HepG2 (cell line): ENCODE measurements around the gene ARL6IP4. TPM values are rescaled to one million over a fixed set of nuclear protein-coding genes. Genes with fewer than 3 reads are reported as not detected.

ENCODE experiments used
- ATAC-seq: fragments of 200-7000 bp; cut with Tn5 transposase; 3 replicates; pipeline ENCODE4 v1.9.1; 2020; ENCODE audit warnings: mild to moderate bottlenecking, moderate library complexity
- BruUV-seq: library from RNA; stranded (reverse); fragments of 400-500 nt; replicated peaks from 2 replicates; lab custom pipeline; 2021; lab: Mats Ljungman, UMichigan
- CTCF ChIA-PET: fragments of 300-600 bp; formaldehyde crosslinking; extraction: SDS; loops from one replicate; lab custom pipeline; 2021; ENCODE audit warnings: low total read pairs, inconsistent platforms, low intra/inter-chr PET ratio; lab: Yijun Ruan, JAX
- POLR2A ChIA-PET: fragments of 350-600 bp; sonication (Branson Sonifier 250); formaldehyde crosslinking; loops from one replicate; lab custom pipeline; 2020; ENCODE audit warnings: antibody characterized with exemption, inconsistent platforms; lab: Yijun Ruan, JAX
- DNase-seq: peaks from one replicate; pipeline ENCODE4 v3.0.0-alpha.2; 2015; ENCODE audit warnings: low spot score
- FAIRE-seq: peaks from 3 replicates; lab custom pipeline; 2011; peaks lifted over from hg19 to GRCh38; lab: Jason Lieb, UNC
- H2AFZ ChIP-seq: one replicate; pipeline ENCODE4 v1.6.1; 2011; ENCODE audit warnings: low read length, inconsistent platforms
- H3K27ac ChIP-seq: fragments of 300-600 bp; 3 replicates; pipeline ENCODE4 v1.8.0; 2011; ENCODE audit warnings: mixed run types, mild to moderate bottlenecking, mixed read lengths, low read length, inconsistent platforms; ENCODE audit not compliant: insufficient read depth; ENCODE audit errors: extremely low read length
- H3K27me3 ChIP-seq, 2 experiments: fragments of 200-600 bp in 1 of 2; 2 replicates in 1 of 2; 3 replicates in 1 of 2; pipeline versions ENCODE4 v1.6.0 to v1.8.0; 2011; ENCODE audit warnings: low read length in 2 of 2, mild to moderate bottlenecking in 2 of 2, moderate library complexity in 2 of 2, inconsistent platforms in 1 of 2; ENCODE audit not compliant: insufficient read depth in 2 of 2, control insufficient read depth in 1 of 2
- H3K36me3 ChIP-seq, 2 experiments: fragments of 200-600 bp in 1 of 2; replicated peaks in 1 of 2; 2 replicates in 1 of 2; 3 replicates in 1 of 2; pipeline versions ENCODE4 v1.5.1 to v1.8.0; 2011; ENCODE audit warnings: low read length in 2 of 2, inconsistent platforms in 1 of 2; ENCODE audit not compliant: insufficient read depth in 2 of 2, control insufficient read depth in 1 of 2
- H3K4me1 ChIP-seq: 2 replicates; pipeline ENCODE4 v1.5.1; 2012; ENCODE audit warnings: low read length, inconsistent platforms; ENCODE audit not compliant: insufficient read depth
- H3K4me2 ChIP-seq: 2 replicates; pipeline ENCODE4 v1.6.0; 2011; ENCODE audit warnings: low read depth, low read length, inconsistent platforms
- H3K4me3 ChIP-seq, 3 experiments: fragments of 200-600 bp in 1 of 3; sonication (generic), shearing (Covaris generic) in 1 of 3; replicated peaks in 1 of 3; 2 replicates each; pipeline ENCODE4 v1.5.1; 2011 to 2016; ENCODE audit warnings: low read length in 3 of 3, inconsistent platforms in 2 of 3, low read depth in 2 of 3, mild to moderate bottlenecking in 2 of 3, control low read depth in 1 of 3, mixed read lengths in 1 of 3; ENCODE audit not compliant: insufficient read depth in 1 of 3
- H3K79me2 ChIP-seq: one replicate; pipeline ENCODE4 v1.6.1; 2011; ENCODE audit warnings: low read length, inconsistent platforms; ENCODE audit not compliant: insufficient read depth
- H3K9ac ChIP-seq: 2 replicates; pipeline ENCODE4 v1.6.0; 2011; ENCODE audit warnings: mild to moderate bottlenecking, low read depth, low read length, inconsistent platforms; ENCODE audit not compliant: insufficient read depth
- H3K9me3 ChIP-seq: 2 replicates; pipeline ENCODE4 v1.5.1; 2012; ENCODE audit warnings: mild to moderate bottlenecking, low read length
- H4K20me1 ChIP-seq: 2 replicates; pipeline ENCODE4 v1.6.0; 2011; ENCODE audit warnings: inconsistent platforms, mild to moderate bottlenecking, low read length, moderate library complexity; ENCODE audit not compliant: insufficient read depth
- MAFK ChIP-seq, 2 experiments: IDR thresholded peaks in 1 of 2; conservative IDR thresholded peaks in 1 of 2; 2 replicates each; pipeline ENCODE4 v1.6.1; 2011; ENCODE audit warnings: improper control_type of control experiment in 2 of 2, low read length in 2 of 2
- RBAK ChIP-seq: sonication (generic); formaldehyde crosslinking; IDR thresholded peaks from 2 replicates; pipeline ENCODE4 v1.5.1; 2020; ENCODE audit warnings: mild to moderate bottlenecking, missing genetic modification reagents
- ZNF557 ChIP-seq: sonication (generic); formaldehyde crosslinking; IDR thresholded peaks from 2 replicates; pipeline ENCODE4 v1.4.0; 2020; ENCODE audit warnings: missing genetic modification reagents
- ZNF570 ChIP-seq: sonication (generic); formaldehyde crosslinking; IDR thresholded peaks from 2 replicates; pipeline ENCODE4 v1.4.0; 2020; ENCODE audit warnings: mild to moderate bottlenecking, missing genetic modification reagents, borderline replicate concordance
- WGBS: methylation state at CpG from one replicate; pipeline ENCODE4 v1.1.6; 2017; ENCODE audit warnings: low lambda C conversion rate; 5-methylcytosine and 5-hydroxymethylcytosine counted together
- in situ Hi-C: cut with HindIII; loops from 2 replicates; pipeline ENCODE4 v1.10.0; 2017; ENCODE audit warnings: low pct_unique_long_range_greater_than_20kb; ENCODE audit not compliant: extremely low pct_ligation_motif_present
- intact Hi-C: fragments of 100-400 bp; cut with micrococcal nuclease; formaldehyde crosslinking; loops from one replicate; pipeline ENCODE4 v1.10.0; 2022; ENCODE audit not compliant: unreplicated experiment
- polyA plus RNA-seq, 8 experiments: library from polyadenylated mRNA; depleted of rRNA in 3 of 8; stranded (reverse) in 7 of 8; unstranded in 1 of 8; fragments of >200 nt; fragmentation: Illumina TruSeq in 4 of 8; extraction: Trizol in 4 of 8; gene quantifications; 2 replicates each; pipeline versions ENCODE4 v1.2.1 to v1.2.3, GENCODE V29; 2011 to 2016; ENCODE audit warnings: low read depth in 4 of 8, missing spikeins in 1 of 8, mixed read lengths in 1 of 8; ENCODE audit not compliant: insufficient read depth in 1 of 8
- total RNA-seq, 5 experiments: library from RNA; depleted of rRNA; stranded (reverse); fragments of >200 nt; fragmentation: Illumina TruSeq; extraction: Trizol; gene quantifications; 2 replicates each; pipeline ENCODE4 v1.2.3, GENCODE V29; 2016; ENCODE audit warnings: low read depth in 1 of 5
- TF ChIP-seq, protein P1 (sequence below): sonication (generic); formaldehyde crosslinking; conservative IDR thresholded peaks from 2 replicates; pipeline ENCODE4 v1.4.0; 2020; ENCODE audit warnings: missing genetic modification reagents

ARL6IP4 gene
- total and polyA plus RNA-seq, 2 of the 13 experiments (the other 11 are each of a cell fraction or from before 2014, with no cell fraction given): 155 to 220 TPM

DNA sequence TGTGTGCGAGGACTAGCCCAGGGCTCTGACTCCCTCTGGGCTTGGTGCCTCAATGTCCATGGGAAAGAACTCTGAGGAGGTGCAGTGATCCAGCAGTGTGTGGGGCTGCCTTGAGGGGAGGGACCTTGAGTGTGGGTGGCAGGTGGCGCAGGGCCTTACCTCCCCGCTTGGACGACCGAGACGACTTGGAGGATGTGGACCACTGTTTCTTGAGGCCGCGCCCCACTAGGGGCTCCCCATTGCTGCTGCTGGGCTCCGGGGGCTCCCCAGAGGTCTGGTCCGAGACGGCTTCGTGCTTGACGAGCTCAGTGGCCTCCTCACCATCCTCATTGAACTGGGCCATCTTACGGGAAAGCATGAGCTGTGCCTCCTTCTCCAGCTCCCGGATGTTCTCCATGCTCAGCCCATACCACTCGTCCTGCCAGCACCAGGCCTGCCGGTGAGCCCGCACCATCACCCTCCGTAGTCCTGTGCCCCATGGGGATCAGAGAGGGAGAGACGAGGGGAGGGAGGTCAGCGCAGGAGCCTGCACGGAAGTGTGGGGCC is 24.7 kb downstream of the ARL6IP4 start:
- DNase-seq (no peak), ATAC-seq (no peak), FAIRE-seq (no peak)
- CTCF ChIA-PET: no interaction called here
- Histone ChIP-seq H3K4me3 (no peak overlapping the region), H4K20me1 (no peaks in the 10 kb centered on the region), H3K4me1 (no peaks in the 10 kb centered on the region), H2AFZ (no peak overlapping the region), H3K9ac (no peak overlapping the region), H3K27me3 (no peaks in the 10 kb centered on the region; a peak in 1 of 5 replicates), H3K4me2 (no peak overlapping the region), H3K27ac (no peak overlapping the region), H3K36me3 (peaks cover 13 to 23% of the 10 kb centered on the region in 2 experiments), H3K9me3 (no peaks in the 10 kb centered on the region), H3K79me2 (no peaks in the 10 kb centered on the region)
- BruUV-seq: no TSS peak
- WGBS: 97% methylated on average over 18 of the region's 22 CpGs
- in situ Hi-C loops (no loop called here), intact Hi-C loops (no loop called here)
- TF ChIP-seq ZNF570 (CRISPR knock-in tag) (no peak), RBAK (no peak)
- TF ChIP-seq, protein P1, sequence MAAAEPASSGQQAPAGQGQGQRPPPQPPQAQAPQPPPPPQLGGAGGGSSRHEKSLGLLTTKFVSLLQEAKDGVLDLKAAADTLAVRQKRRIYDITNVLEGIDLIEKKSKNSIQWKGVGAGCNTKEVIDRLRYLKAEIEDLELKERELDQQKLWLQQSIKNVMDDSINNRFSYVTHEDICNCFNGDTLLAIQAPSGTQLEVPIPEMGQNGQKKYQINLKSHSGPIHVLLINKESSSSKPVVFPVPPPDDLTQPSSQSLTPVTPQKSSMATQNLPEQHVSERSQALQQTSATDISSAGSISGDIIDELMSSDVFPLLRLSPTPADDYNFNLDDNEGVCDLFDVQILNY (CRISPR knock-in tag): no peak
- POLR2A ChIA-PET: no interaction called here

DNA sequence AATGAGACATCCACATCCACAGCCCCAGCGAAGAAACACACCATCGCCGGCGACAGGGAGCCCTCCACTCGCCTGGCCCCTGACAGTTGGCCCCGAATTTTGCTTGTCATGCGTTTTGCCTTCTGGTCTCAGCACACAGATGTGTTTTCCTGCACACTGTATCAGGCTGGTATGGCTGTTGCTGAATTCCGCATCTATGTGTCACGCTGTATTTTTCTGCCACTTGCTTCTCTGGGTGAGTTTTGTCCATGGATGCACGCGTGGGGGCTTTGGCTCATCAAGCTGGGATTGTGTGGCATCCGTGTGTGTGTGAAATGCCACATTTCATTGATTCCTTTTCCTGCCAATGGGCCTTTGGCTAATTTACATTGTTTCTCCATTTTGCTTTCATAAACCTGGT is 26.5 kb downstream of the ARL6IP4 start:
- H4K20me1 ChIP-seq: no peaks in the 10 kb centered on the region
- no peak overlapping the region for H3K27ac ChIP-seq
- H3K9ac ChIP-seq: no peak overlapping the region
- no peaks in the 10 kb centered on the region for H3K27me3 ChIP-seq
- 93% methylated on average over 12 of the region's 12 CpGs for WGBS
- H3K79me2 ChIP-seq: no peaks in the 10 kb centered on the region
- no peaks in the 10 kb centered on the region for H3K4me1 ChIP-seq
- in situ Hi-C loops (no loop called here), intact Hi-C loops (no loop called here)
- H2AFZ ChIP-seq: no peak overlapping the region
- no peak for DNase-seq
- ChIA-PET CTCF (no interaction called here), POLR2A (no interaction called here)
- no peak for ATAC-seq
- TF ChIP-seq ZNF557 (CRISPR knock-in tag) (no peak), MAFK (conservative IDR thresholded peaks at IDR 0.05 in 1 of 2, IDR thresholded peaks at IDR 0.05 in 1 of 2; ENCODE audit: low read length in 2 of 2) (0 out of 4 replicates have a peak, but pooled peaks of 1 of the 2 experiments have one; percentile 5)
- no TSS peak for BruUV-seq
- peaks cover 11 to 24% of the 10 kb centered on the region in 2 experiments; a peak in 4 of 5 replicates for H3K36me3 ChIP-seq
- no peaks in the 10 kb centered on the region for H3K9me3 ChIP-seq
- no peak overlapping the region for H3K4me3 ChIP-seq
- no peak overlapping the region for H3K4me2 ChIP-seq
- no peak for FAIRE-seq
